SH-SY5Y (cell line): ENCODE results near the gene MTRR.

Experiments used
- GATA2 ChIP-seq: IDR thresholded peaks from 2 replicates; pipeline ENCODE4 v1.6.1; 2011; ENCODE audit warnings: mild to moderate bottlenecking, low read depth, low read length
- GATA3 ChIP-seq: IDR thresholded peaks from 2 replicates; pipeline ENCODE4 v1.6.1; 2011; ENCODE audit warnings: low read depth, mild to moderate bottlenecking, low read length, moderate library complexity

- no peak for TF ChIP-seq GATA2
- TF ChIP-seq GATA3: no peak
Measured at GRCh38 chr5:7866196-7866595, 2.8 kb upstream of the MTRR start.
